GM19099 (cell line): Measurements from ENCODE around the gene ARSG.

Experiments used
- POLR2A ChIP-seq: IDR thresholded peaks from 3 replicates; pipeline ENCODE4 v1.6.1; 2011; ENCODE audit warnings: low read depth; ENCODE audit not compliant: insufficient read length; ENCODE audit errors: extremely low read depth

Gene ARSG

GRCh38 chr17:68324114-68324513 lies 32.8 kb downstream of the ARSG start:
- no peak for TF ChIP-seq POLR2A

- TF ChIP-seq POLR2A, result no peak
These were observed 33.5 kb downstream of the ARSG start for GRCh38 chr17:68324654-68325336.

GRCh38 chr17:68325961-68326360 lies 34.7 kb downstream of the ARSG start:
- TF ChIP-seq POLR2A, result no peak

GRCh38 chr17:68326681-68327080 lies 35.4 kb downstream of the ARSG start:
- TF ChIP-seq POLR2A, result no peak

GRCh38 chr17:68327823-68328557 lies 36.7 kb downstream of the ARSG start:
- TF ChIP-seq POLR2A, result no peak

- no peak for TF ChIP-seq POLR2A
These were observed 37.4 kb downstream of the ARSG start for GRCh38 chr17:68328676-68329075.

GRCh38 chr17:68329331-68329730 lies 38.0 kb downstream of the ARSG start:
- TF ChIP-seq POLR2A, result no peak

- no peak for TF ChIP-seq POLR2A
These were observed 43.1 kb downstream of the ARSG start for GRCh38 chr17:68334393-68334792.

GRCh38 chr17:68341482-68341881 lies 50.2 kb downstream of the ARSG start:
- no peak for TF ChIP-seq POLR2A

- no peak for TF ChIP-seq POLR2A
These were observed 52.7 kb downstream of the ARSG start for GRCh38 chr17:68343976-68344375.

GRCh38 chr17:68344701-68345136 lies 53.4 kb downstream of the ARSG start:
- no peak for TF ChIP-seq POLR2A

- no peak for TF ChIP-seq POLR2A
These were observed 55.2 kb downstream of the ARSG start for GRCh38 chr17:68346448-68346847.

GRCh38 chr17:68347380-68347779 lies 56.1 kb downstream of the ARSG start:
- no peak for TF ChIP-seq POLR2A

- TF ChIP-seq POLR2A, result no peak
These were observed 57.9 kb downstream of the ARSG start for GRCh38 chr17:68349157-68349556.

GRCh38 chr17:68351395-68351794 lies 60.1 kb downstream of the ARSG start:
- TF ChIP-seq POLR2A, result no peak

- TF ChIP-seq POLR2A, result no peak
These were observed 60.7 kb downstream of the ARSG start for GRCh38 chr17:68352041-68352440.
